GM15510 (cell line): ENCODE measurements around the gene RPL13A.
A peak's percentile ranks its signal among the peaks of the same experiment; 100 is the strongest.

ENCODE experiments used
- POLR2A ChIP-seq: IDR thresholded peaks from 3 replicates; pipeline ENCODE4 v1.6.1; 2011; ENCODE audit warnings: borderline replicate concordance; ENCODE audit not compliant: insufficient read length; ENCODE audit errors: extremely low read depth

RPL13A gene

GRCh38 chr19:49451430-49452181, 35.8 kb upstream of the RPL13A start, which contains the start of gene PIH1D1:
Gene PIH1D1, minus strand, starts transcription at chr19:49451814. Its CDS starts 240 bp downstream, at chr19:49451574.
- TF ChIP-seq POLR2A = peak; percentile 69

- TF ChIP-seq POLR2A = peak; percentile 91
Measured at GRCh38 chr19:49453013-49453756, 34.2 kb upstream of the RPL13A start, which contains the start of gene ALDH16A1. Gene ALDH16A1, plus strand, starts transcription at chr19:49453225. Its CDS starts 107 bp downstream, at chr19:49453332.

DNA sequence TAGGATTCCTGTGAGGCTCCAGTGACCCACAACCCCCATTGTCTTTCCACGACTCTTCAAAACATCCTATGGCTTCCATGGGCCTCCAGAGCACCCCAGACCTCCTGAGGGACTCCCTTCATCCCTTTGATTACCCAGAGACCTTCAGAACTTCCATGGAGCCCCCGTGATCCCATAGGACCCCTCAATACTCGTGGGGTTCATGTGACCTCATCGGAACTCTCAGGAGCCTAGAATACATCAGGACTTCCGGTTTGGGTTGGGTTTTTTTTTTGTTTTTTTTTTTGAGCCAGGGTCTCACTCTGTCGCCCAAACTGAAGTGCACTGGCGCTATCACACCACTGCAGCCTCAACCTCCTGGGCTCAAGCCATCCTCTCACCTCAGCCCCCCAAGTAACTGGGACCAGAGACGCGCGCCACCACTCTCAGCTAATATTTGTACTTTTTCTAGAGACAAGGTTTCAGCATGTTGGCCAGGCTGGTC, 33.6 kb upstream of the RPL13A start:
- TF ChIP-seq POLR2A = no peak

DNA sequence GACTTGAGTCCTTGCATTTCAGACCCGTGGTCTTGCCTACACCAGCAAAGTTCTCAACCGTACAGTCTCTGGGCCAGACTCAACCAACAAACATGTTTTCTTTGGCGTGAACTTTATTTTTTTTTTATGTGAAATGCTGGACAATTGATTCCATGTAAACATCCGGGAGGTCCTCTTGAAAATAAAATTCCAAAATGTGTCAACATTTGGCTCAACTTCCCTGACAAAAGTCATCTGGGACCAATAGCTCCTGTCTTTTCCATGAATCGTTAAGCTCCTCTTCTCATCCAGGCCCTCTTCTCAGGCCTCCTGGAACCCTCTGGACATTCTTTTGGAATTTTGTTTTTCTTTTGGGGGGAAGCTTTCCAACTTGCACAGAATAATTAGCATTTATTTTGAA, 31.6 kb upstream of the RPL13A start:
- no peak for TF ChIP-seq POLR2A

DNA sequence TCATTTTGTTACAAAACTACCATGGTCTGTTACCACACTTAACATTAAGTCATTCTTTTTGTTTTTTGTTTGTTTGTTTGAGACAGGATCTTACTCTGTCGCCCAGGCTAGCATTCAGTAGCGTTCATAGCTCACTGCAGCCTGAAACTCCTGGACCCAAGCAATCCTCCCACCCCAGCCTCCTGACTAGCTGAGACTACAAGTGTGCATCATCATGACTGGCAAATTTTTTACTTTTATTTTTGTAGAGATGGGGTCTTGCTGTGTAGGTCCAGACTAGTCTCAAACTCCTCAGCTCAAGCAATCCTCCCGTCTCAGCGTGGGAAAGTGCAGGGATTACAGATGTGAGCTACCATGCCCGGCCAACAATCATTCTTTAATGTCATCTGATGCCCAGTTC, 31.1 kb upstream of the RPL13A start:
- TF ChIP-seq POLR2A = no peak

- no peak for TF ChIP-seq POLR2A
Measured at GRCh38 chr19:49458567-49458903, 28.9 kb upstream of the RPL13A start.

- no peak for TF ChIP-seq POLR2A
Measured at GRCh38 chr19:49459388-49459787, 28.0 kb upstream of the RPL13A start.

- no peak for TF ChIP-seq POLR2A
Measured at GRCh38 chr19:49461656-49462055, 25.8 kb upstream of the RPL13A start.

GRCh38 chr19:49462492-49462891, 24.9 kb upstream of the RPL13A start:
- TF ChIP-seq POLR2A = no peak

DNA sequence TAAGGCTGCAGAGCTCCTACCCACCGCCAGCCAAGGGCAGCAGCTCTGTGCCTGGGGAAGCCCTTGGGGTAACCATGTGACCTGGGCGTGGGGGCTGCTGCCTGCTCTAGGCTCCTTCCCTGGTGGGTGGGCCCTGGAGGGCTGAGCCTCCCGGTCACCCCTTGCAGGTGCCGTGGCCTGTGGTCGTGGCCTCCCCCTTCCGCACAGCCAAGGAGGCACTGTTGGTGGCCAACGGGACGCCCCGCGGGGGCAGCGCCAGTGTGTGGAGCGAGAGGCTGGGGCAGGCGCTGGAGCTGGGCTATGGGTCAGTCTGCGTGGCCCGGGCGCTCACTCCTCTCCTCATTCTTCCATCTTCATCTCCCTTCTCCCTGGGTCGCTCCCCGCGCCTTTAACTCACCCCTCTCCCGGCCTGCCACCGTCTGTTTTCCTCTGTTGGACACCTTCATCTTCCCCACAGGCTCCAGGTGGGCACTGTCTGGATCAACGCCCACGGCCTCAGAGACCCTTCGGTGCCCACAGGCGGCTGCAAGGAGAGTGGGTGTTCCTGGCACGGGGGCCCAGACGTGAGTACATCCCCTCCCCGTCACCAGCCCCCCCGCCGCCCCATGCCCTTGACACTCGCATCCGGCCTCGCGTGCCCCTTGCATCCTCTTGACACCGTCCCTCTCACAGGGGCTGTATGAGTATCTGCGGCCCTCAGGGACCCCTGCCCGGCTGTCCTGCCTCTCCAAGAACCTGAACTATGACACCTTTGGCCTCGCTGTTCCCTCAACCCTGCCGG, 23.3 kb upstream of the RPL13A start:
- no peak for TF ChIP-seq POLR2A

GRCh38 chr19:49465371-49465770, 22.0 kb upstream of the RPL13A start:
- TF ChIP-seq POLR2A = no peak

DNA sequence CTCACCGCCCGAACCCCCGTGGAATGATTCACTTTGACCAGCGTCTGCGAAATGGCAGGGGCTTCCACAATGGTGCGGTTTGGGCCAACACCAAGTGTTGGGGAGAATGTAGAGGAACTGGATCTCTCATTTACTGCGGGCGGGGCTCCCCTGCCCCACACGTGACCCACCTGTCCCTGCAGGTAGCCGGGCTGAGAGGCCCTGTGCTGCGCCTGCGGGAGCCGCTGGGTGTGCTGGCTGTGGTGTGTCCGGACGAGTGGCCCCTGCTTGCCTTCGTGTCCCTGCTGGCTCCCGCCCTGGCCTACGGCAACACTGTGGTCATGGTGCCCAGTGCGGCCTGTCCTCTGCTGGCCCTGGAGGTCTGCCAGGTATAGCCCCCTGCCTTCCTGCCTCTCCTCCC, 19.2 kb upstream of the RPL13A start:
- TF ChIP-seq POLR2A = no peak

GRCh38 chr19:49468746-49469447, 18.5 kb upstream of the RPL13A start:
- TF ChIP-seq POLR2A = no peak

GRCh38 chr19:49469828-49470614, 17.4 kb upstream of the RPL13A start:
- TF ChIP-seq POLR2A = peak; percentile 25
